Gastroesophageal sphincter (tissue), 4 donors: ENCODE measurements around the gene HOXB6. TPM values are rescaled to one million over a fixed set of nuclear protein-coding genes. Genes with fewer than 3 reads are reported as not detected.

Experiments used
- ATAC-seq: fragments of 150-250 bp; one replicate; pipeline ENCODE4 v1.9.1; 2016; ENCODE audit warnings: mild to moderate bottlenecking, moderate library complexity
- H3K27ac ChIP-seq, 4 donors: fragments of 200-600 bp; sonication (generic) in 3 of 4; 1 replicate in 3 of 4; 2 replicates in 1 of 4; pipeline ENCODE4 v1.5.1; 2016 to 2019
- H3K27me3 ChIP-seq: fragments of 200-600 bp; sonication (generic); one replicate; pipeline ENCODE4 v1.5.1; 2019
- H3K36me3 ChIP-seq, 2 donors: fragments of 200-600 bp; sonication (generic); one replicate each; pipeline ENCODE4 v1.5.1; 2019; ENCODE audit warnings: control low read depth in 1 of 2
- H3K4me1 ChIP-seq, 3 donors: fragments of 200-600 bp; sonication (generic); 1 replicate in 2 of 3; 2 replicates in 1 of 3; pipeline ENCODE4 v1.5.1; 2016 to 2019; ENCODE audit warnings: control low read depth in 2 of 3
- H3K4me3 ChIP-seq, 2 donors: fragments of 200-600 bp; sonication (generic); one replicate each; pipeline ENCODE4 v1.5.1; 2019; ENCODE audit warnings: mild to moderate bottlenecking in 1 of 2, moderate library complexity in 1 of 2
- H3K9me3 ChIP-seq, 3 donors: fragments of 200-600 bp; sonication (generic); one replicate each; pipeline ENCODE4 v1.5.1; 2017 to 2019; ENCODE audit warnings: control low read depth in 2 of 3
- EP300 ChIP-seq: sonication (generic); formaldehyde crosslinking; IDR thresholded peaks from one replicate; pipeline ENCODE4 v1.6.1; 2017; ENCODE audit warnings: antibody characterized with exemption, mild to moderate bottlenecking
- POLR2A ChIP-seq, 2 donors: fragments of 450-650 bp; IDR thresholded peaks; one replicate each; pipeline ENCODE4 v1.6.1; 2017; ENCODE audit warnings: antibody characterized with exemption in 2 of 2, mild to moderate bottlenecking in 2 of 2, moderate library complexity in 1 of 2
- POLR2AphosphoS5 ChIP-seq: sonication (generic); formaldehyde crosslinking; IDR thresholded peaks from one replicate; pipeline ENCODE4 v1.6.1; 2017; ENCODE audit warnings: antibody characterized with exemption
- WGBS, 2 donors: methylation state at CpG; one replicate each; pipeline ENCODE4 v1.1.5; 2018; ENCODE audit warnings: low coverage in 1 of 2; 5-methylcytosine and 5-hydroxymethylcytosine counted together
- total RNA-seq, 4 donors: library from RNA; depleted of rRNA; stranded (reverse); fragments of >200 nt; gene quantifications; one replicate each; pipeline ENCODE4 v1.1.0, GENCODE V29; 2016
- TF ChIP-seq, protein P1 (sequence below), 4 experiments: fragments of 200-600 bp in 2 of 4; fragments of 450-650 bp in 2 of 4; sonication (generic) in 1 of 4; IDR thresholded peaks; one replicate each; pipeline ENCODE4 v1.5.1; 2017 to 2019; ENCODE audit warnings: antibody characterized with exemption in 4 of 4, mild to moderate bottlenecking in 2 of 4, moderate library complexity in 2 of 4

Gene HOXB6
- total RNA-seq, 4 donors from 2014 or later = 4.9 to 40.1 (median 5.1) TPM

DNA sequence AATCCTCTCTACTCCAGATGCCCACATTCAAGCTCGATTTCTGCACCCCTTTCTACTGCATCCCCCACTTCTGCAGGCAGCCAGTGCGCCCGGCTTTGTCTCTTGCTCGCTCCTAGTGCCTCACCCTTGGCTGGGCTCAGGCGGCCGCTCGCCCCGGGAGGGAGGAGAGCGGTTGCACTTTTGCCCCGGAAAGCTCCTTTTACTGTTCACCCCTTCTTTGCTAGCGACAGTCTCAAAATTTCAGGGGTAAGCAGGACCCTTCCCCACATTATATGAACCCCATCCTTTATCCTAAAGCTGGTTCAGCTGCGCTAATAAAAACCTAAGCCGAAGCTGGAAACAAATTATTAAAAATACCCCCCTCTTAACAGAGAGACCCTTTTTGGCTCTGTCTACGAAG, 12.2 kb downstream of the HOXB6 start:
- H3K4me1 ChIP-seq = peaks cover 0 to 58% (median 3%) of the 10 kb centered on the region in 3 donors
- no peak for ATAC-seq
- H3K27ac ChIP-seq = peak overlapping the region in 2 of 4 donors; percentile 97 to 98

DNA sequence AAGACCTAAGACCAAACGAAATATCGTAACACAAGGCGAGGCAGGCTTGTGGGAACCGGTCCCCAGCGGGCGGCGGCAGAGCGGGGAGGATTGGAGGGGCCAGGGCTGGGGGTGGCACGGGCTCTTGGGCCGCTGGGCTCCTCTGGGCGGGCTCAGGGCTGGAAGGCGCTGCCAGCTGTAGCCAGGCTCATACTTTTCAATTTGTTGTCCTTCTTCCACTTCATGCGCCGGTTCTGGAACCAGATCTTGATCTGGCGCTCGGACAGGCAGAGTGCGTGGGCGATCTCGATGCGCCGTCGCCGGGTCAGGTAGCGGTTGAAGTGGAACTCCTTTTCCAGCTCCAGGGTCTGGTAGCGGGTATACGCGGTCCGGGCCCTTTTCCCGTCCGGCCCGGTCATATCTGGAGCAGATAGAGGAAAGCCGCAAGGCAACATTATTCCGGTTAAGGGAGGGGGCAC, 12.7 kb downstream of the HOXB6 start:
- no peak for ATAC-seq
- TF ChIP-seq POLR2A (IDR thresholded peaks at IDR 0.05) (no peak), POLR2AphosphoS5 (peak; percentile 44)
- no peaks in the 10 kb centered on the region for H3K9me3 ChIP-seq
- peaks cover 48% of the 10 kb centered on the region for H3K27me3 ChIP-seq
- H3K36me3 ChIP-seq = peaks cover 0 to 3% of the 10 kb centered on the region in 2 donors
- peak overlapping the region in 1 of 2 donors; percentile 58 for H3K4me3 ChIP-seq
- 44 to 54% methylated on average over 6 to 12 of the region's 33 CpGs for WGBS, 2 donors
- peaks cover 0 to 58% (median 3%) of the 10 kb centered on the region in 3 donors for H3K4me1 ChIP-seq
- H3K27ac ChIP-seq = peak overlapping the region in 2 of 4 donors; percentile 97 to 98

More for the DNA sequence above, 12.2 kb downstream of the HOXB6 start:
- WGBS, 2 donors = 32% methylated on average over 3 to 13 of the region's 14 CpGs
- no peak for TF ChIP-seq POLR2AphosphoS5
- TF ChIP-seq, protein P1, sequence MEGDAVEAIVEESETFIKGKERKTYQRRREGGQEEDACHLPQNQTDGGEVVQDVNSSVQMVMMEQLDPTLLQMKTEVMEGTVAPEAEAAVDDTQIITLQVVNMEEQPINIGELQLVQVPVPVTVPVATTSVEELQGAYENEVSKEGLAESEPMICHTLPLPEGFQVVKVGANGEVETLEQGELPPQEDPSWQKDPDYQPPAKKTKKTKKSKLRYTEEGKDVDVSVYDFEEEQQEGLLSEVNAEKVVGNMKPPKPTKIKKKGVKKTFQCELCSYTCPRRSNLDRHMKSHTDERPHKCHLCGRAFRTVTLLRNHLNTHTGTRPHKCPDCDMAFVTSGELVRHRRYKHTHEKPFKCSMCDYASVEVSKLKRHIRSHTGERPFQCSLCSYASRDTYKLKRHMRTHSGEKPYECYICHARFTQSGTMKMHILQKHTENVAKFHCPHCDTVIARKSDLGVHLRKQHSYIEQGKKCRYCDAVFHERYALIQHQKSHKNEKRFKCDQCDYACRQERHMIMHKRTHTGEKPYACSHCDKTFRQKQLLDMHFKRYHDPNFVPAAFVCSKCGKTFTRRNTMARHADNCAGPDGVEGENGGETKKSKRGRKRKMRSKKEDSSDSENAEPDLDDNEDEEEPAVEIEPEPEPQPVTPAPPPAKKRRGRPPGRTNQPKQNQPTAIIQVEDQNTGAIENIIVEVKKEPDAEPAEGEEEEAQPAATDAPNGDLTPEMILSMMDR (IDR thresholded peaks at IDR 0.05) = no peak
- no peak for TF ChIP-seq EP300
- no peak for TF ChIP-seq POLR2A (IDR thresholded peaks at IDR 0.05)
- Histone ChIP-seq H3K27me3 (peaks cover 53% of the 10 kb centered on the region), H3K4me3 (peak overlapping the region in 1 of 2 donors; percentile 58), H3K36me3 (peaks cover 0 to 3% of the 10 kb centered on the region in 2 donors), H3K9me3 (no peaks in the 10 kb centered on the region)

DNA sequence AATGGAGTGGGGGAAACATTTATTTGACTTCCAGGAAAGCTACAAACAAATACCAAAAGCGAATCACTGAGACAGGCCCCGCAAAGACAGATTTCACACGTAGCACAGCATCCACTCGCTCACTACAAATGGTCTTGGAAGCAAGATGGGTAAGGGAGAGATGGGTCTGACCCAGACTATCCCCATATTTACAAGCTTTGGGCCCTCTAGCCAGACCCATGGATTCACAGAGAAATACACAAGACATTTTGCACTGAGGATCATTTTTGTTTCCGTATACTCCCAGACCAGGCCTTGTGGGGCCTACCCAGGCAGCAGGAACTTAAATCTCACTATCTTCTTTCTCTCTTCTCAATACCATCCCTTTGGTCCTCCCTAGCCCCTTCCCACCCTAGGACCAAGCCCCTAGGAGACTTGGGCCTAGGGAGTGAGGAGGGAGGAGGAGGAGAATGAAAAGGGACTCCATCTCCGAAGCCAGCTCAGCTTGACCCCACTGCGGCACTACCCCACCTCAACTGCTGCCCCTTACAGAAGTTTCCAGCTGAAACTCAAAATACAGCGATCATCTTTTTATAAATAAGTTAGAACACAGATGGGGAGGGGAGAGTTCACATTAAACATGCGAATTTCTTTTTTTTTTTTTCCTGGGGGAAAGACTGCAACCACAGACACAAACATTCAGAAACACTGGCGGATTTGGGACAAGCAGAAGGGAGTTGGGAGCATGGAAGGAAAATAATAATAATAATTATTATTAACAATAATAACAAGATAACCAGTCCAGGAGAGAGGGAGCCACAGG, 13.3 kb downstream of the HOXB6 start:
- H3K27ac ChIP-seq = peak overlapping the region in 2 of 4 donors; percentile 97 to 98
- peaks cover 42% of the 10 kb centered on the region for H3K27me3 ChIP-seq
- TF ChIP-seq, protein P1 (IDR thresholded peaks at IDR 0.05) = no peak
- TF ChIP-seq POLR2AphosphoS5 = no peak
- TF ChIP-seq POLR2A (IDR thresholded peaks at IDR 0.05) = no peak
- no peak for TF ChIP-seq EP300
- peaks cover 0 to 58% (median 3%) of the 10 kb centered on the region in 3 donors for H3K4me1 ChIP-seq
- peaks cover 0 to 3% of the 10 kb centered on the region in 2 donors for H3K36me3 ChIP-seq
- WGBS, 2 donors = 79 to 86% methylated on average over 7 to 9 of the region's 10 CpGs
- peak overlapping the region in 1 of 2 donors; percentile 58 for H3K4me3 ChIP-seq
- no peaks in the 10 kb centered on the region for H3K9me3 ChIP-seq
- no peak for ATAC-seq

DNA sequence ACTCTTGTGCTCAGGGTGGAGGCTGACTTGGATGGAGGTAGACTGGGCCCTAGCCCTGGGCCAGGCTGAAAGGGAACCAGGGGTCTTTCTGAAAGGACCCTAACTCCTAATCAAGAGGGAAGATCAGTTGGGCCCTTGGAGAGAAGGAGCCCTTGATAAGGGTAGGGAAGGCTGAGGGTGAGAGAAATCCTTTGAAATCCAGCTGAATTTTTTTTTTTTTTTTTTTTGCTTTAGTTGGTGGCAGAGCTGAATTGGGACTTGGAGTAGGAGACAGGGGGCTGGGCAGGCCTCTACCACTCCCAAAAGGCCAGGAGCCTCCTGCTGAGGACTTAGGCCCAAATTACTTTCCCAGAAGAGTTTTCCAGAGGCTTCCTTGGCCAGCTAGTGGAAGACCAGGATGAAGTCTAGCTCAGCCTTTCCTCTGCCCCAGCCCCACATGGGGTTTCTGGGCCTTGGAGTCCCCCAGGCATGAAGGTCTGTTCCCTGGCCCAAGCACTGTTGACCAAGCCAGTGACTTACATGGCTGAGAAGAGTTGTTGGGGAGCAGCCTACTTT, 14.1 kb downstream of the HOXB6 start:
- peak overlapping the region in 1 of 2 donors; percentile 39 for H3K4me3 ChIP-seq
- TF ChIP-seq EP300 = no peak
- TF ChIP-seq, protein P1 (IDR thresholded peaks at IDR 0.05) = no peak
- TF ChIP-seq POLR2A (IDR thresholded peaks at IDR 0.05) = no peak
- TF ChIP-seq POLR2AphosphoS5 = no peak
- no peak for ATAC-seq
- peaks cover 0 to 59% (median 0%) of the 10 kb centered on the region in 3 donors for H3K4me1 ChIP-seq
- no peaks in the 10 kb centered on the region for H3K9me3 ChIP-seq
- H3K27me3 ChIP-seq = peaks cover 34% of the 10 kb centered on the region
- H3K27ac ChIP-seq = peak overlapping the region in 2 of 4 donors; percentile 97 to 98
- H3K36me3 ChIP-seq = no peaks in the 10 kb centered on the region

DNA sequence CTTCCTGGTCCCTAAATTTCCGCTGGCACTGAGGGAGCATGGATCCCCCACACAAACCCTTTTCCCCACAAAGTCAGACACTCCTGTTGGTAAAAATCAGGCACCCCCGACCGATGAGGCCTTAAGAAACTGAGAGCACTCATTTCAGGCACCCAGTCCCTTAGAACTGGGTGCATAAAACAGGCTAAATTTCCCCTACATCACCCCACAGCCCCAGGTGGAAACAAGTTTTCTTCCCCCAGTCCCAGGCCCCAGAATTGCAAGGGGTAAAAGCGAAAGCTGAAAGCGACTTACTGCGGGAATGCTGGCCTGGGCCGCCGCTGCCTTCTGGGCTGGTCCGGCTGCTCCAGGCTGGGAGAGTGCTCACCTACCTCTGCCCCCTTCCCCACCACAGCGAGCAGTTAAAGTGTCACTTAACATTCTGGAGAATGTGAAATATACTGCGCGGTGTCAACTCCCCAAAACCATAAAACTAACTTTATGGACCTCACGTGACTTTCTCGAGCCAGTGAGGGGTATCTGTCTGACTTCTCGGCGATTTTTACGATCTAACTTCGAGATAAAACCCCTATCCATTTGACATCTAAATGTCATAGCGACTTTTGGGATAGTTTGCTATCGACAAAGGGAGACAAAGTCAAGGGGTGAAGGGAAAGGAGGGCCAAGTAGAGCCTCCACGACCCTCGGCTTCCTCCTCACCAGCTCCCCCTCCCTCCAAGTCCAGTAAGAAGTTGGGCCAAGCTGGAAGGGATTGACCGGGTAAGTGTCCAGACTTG, 14.8 kb downstream of the HOXB6 start, which contains the start of gene HOXB3:
Gene HOXB3 (minus strand): TSS at position 411 of the 776 bp plus-strand sequence. CDS start 37,767 bp downstream, outside the sequence.
- H3K4me3 ChIP-seq = peak within 1 kb of the TSS in 1 of 2 donors; percentile 39
- WGBS, 2 donors = 72 to 75% methylated on average over 5 to 16 of the region's 23 CpGs
- H3K27ac ChIP-seq = peak within 1 kb of the TSS in 2 of 4 donors; percentile 97 to 98
- no peaks in the 10 kb centered on the region for H3K36me3 ChIP-seq
- ATAC-seq = no peak
- peaks cover 0 to 57% (median 0%) of the 10 kb centered on the region in 3 donors for H3K4me1 ChIP-seq
- TF ChIP-seq POLR2AphosphoS5 = peak; percentile 18
- no peak for TF ChIP-seq EP300
- H3K9me3 ChIP-seq = no peaks in the 10 kb centered on the region
- H3K27me3 ChIP-seq = peaks cover 28% of the 10 kb centered on the region
